K562 (cell line): Measurements from ENCODE around the gene EGFL7. TPM values are rescaled to one million over a fixed set of nuclear protein-coding genes. Genes with fewer than 3 reads are reported as not detected.

Experiments used
- ARID4B ChIP-seq: sonication (generic); formaldehyde crosslinking; IDR thresholded peaks from 2 replicates; pipeline ENCODE4 v1.8.0; 2022; ENCODE audit warnings: mild to moderate bottlenecking, missing genetic modification reagents
- E2F3 ChIP-seq: fragments of 250-450 bp; sonication (Bioruptor Pico); IDR thresholded peaks from 2 replicates; pipeline ENCODE4 v1.4.0; 2020; ENCODE audit warnings: mild to moderate bottlenecking
- ETV6 ChIP-seq, 3 experiments: fragments of 150-350 bp in 1 of 3; sonication (generic) in 1 of 3; formaldehyde crosslinking in 1 of 3; IDR thresholded peaks; 2 replicates each; pipeline versions ENCODE4 v1.6.1 to v1.8.0; 2014 to 2022; ENCODE audit warnings: borderline replicate concordance in 2 of 3, low read depth in 2 of 3, antibody characterized with exemption in 1 of 3, low read length in 1 of 3, mild to moderate bottlenecking in 1 of 3, missing genetic modification reagents in 1 of 3
- FOS ChIP-seq: IDR thresholded peaks from 3 replicates; pipeline ENCODE4 v1.6.1; 2011; ENCODE audit not compliant: insufficient read length; ENCODE audit errors: extremely low read depth
- GATA2 ChIP-seq: sonication (generic); formaldehyde crosslinking; IDR thresholded peaks from 2 replicates; pipeline ENCODE4 v1.4.0; 2020; ENCODE audit warnings: mild to moderate bottlenecking, missing genetic modification reagents
- HNRNPUL1 ChIP-seq: fragments of 200-400 bp; formaldehyde crosslinking; IDR thresholded peaks from 2 replicates; pipeline ENCODE4 v1.6.1; 2017; ENCODE audit warnings: low read length
- NCOA6 ChIP-seq: fragments of 450-650 bp; IDR thresholded peaks from 2 replicates; pipeline ENCODE4 v1.6.1; 2017; ENCODE audit warnings: mild to moderate bottlenecking
- PHB ChIP-seq: fragments of 250-450 bp; sonication (Bioruptor Pico); IDR thresholded peaks from 2 replicates; pipeline ENCODE4 v1.5.0; 2021
- PHF21A ChIP-seq: fragments of 450-650 bp; IDR thresholded peaks from 2 replicates; pipeline ENCODE4 v1.6.1; 2017; ENCODE audit warnings: low read depth, borderline replicate concordance
- PHF8 ChIP-seq: fragments of 200-600 bp; sonication (generic); IDR thresholded peaks from 2 replicates; pipeline ENCODE4 v1.6.1; 2012; ENCODE audit warnings: mixed run types, mild to moderate bottlenecking, inconsistent platforms, low read length, moderate library complexity, borderline replicate concordance
- PYGO2 ChIP-seq: fragments of 450-650 bp; IDR thresholded peaks from 2 replicates; pipeline ENCODE4 v1.6.1; 2016; ENCODE audit warnings: mild to moderate bottlenecking, missing genetic modification characterization, moderate library complexity, missing compliant biosample characterization
- SMAD4 ChIP-seq: fragments of 250-450 bp; sonication (Bioruptor Pico); conservative IDR thresholded peaks from 2 replicates; pipeline ENCODE4 v1.8.0; 2021; ENCODE audit warnings: inconsistent platforms, mild to moderate bottlenecking, moderate library complexity
- ZHX1 ChIP-seq: fragments of 150-350 bp; conservative IDR thresholded peaks from 2 replicates; pipeline ENCODE4 v1.6.1; 2014; ENCODE audit warnings: low read length
- ZKSCAN3 ChIP-seq: fragments of 250-450 bp; sonication (Bioruptor Pico); IDR thresholded peaks from 2 replicates; pipeline ENCODE4 v1.4.0; 2020
- ZNF134 ChIP-seq: fragments of 250-450 bp; sonication (Bioruptor Pico); conservative IDR thresholded peaks from 2 replicates; pipeline ENCODE4 v1.4.0; 2020
- ZNF785 ChIP-seq: fragments of 250-450 bp; sonication (Bioruptor Pico); IDR thresholded peaks from 2 replicates; pipeline ENCODE4 v1.4.0; 2020; ENCODE audit warnings: mild to moderate bottlenecking
- polyA plus RNA-seq, 8 experiments: library from polyadenylated mRNA; depleted of rRNA in 4 of 8; stranded (reverse) in 5 of 8; unstranded in 3 of 8; fragments of >200 nt; fragmentation: Nextera tagmentation in 2 of 8; fragmentation: Illumina TruSeq in 1 of 8; extraction: Ambion mirVana in 2 of 8; extraction: Trizol in 1 of 8; gene quantifications; 2 replicates each; pipeline versions ENCODE4 v1.2.1 to v1.2.3, GENCODE V29; 2011 to 2014; ENCODE audit warnings: inconsistent platforms in 1 of 8, missing spikeins in 1 of 8
- total RNA-seq, 7 experiments: library from RNA; depleted of rRNA in 6 of 7; stranded (reverse); fragments of >200 nt in 6 of 7; fragmentation: Illumina TruSeq in 2 of 7; extraction: Trizol in 2 of 7; gene quantifications; 2 replicates each; pipeline versions ENCODE4 v1.2.1 to v1.2.3, GENCODE V29; 2011 to 2021; ENCODE audit warnings: low replicate concordance in 1 of 7
- TF ChIP-seq, protein P1 (sequence below): sonication (generic); formaldehyde crosslinking; IDR thresholded peaks from 2 replicates; pipeline ENCODE4 v1.8.0; 2023; ENCODE audit warnings: mild to moderate bottlenecking, missing genetic modification reagents
- TF ChIP-seq, protein P2 (sequence below): fragments of 450-650 bp; conservative IDR thresholded peaks from 2 replicates; pipeline ENCODE4 v1.6.1; 2016; ENCODE audit warnings: missing genetic modification characterization, low read depth, mild to moderate bottlenecking, missing compliant biosample characterization, moderate library complexity

Gene EGFL7
- total and polyA plus RNA-seq, 9 of the 15 experiments (the other 6 are each of a cell fraction or from before 2014, with no cell fraction given): 1.5 to 286 (median 55.5) TPM

DNA sequence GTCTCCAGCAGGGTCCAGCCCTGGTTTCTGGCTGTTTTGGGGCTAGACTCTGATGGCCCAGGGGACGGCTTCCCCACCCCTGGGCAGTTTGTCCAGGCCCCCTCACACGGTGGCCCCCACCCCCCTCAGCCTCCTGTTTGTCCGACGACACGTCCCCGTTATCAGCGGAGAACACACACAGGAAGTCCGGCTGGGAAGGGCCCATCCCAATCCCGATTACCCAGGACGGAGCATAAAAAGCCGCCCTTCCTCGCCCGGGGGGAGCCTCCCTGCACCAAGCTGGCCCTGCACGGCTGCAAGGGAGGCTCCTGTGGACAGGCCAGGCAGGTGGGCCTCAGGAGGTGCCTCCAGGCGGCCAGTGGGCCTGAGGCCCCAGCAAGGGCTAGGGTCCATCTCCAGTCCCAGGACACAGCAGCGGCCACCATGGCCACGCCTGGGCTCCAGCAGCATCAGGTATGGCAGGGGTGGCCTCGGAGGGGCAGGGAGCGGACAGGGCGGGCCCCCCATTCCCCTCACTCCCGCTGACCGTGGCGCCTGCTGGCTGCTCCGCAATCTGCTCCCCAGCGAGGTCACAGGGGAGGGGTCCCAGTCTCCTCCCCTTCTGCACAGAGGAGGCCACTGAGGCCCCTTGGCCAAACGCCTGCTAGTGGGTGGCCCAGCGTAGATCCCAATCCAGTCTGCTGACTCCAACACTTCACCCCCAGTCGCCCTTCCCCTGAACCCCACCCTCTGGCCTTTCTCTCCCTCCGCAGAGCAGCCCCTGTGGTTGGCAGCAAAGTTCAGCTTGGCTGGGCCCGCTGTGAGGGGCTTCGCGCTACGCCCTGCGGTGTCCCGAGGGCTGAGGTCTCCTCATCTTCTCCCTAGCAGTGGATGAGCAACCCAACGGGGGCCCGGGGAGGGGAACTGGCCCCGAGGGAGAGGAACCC is at the start of gene EGFL7 (continued):
- peak; percentile 68; the same call in 1 of the 2 replicates for TF ChIP-seq ARID4B (CRISPR knock-in tag)
- TF ChIP-seq PYGO2: no peak
- 0 out of 2 replicates have a peak, but pooled peaks have one; percentile 35 for TF ChIP-seq ZHX1
- TF ChIP-seq SMAD4 (CRISPR knock-in tag): peak; percentile 84
- TF ChIP-seq, protein P1, sequence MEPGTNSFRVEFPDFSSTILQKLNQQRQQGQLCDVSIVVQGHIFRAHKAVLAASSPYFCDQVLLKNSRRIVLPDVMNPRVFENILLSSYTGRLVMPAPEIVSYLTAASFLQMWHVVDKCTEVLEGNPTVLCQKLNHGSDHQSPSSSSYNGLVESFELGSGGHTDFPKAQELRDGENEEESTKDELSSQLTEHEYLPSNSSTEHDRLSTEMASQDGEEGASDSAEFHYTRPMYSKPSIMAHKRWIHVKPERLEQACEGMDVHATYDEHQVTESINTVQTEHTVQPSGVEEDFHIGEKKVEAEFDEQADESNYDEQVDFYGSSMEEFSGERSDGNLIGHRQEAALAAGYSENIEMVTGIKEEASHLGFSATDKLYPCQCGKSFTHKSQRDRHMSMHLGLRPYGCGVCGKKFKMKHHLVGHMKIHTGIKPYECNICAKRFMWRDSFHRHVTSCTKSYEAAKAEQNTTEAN (CRISPR knock-in tag): no peak
- peak in 1 of 2 experiments; percentile 41; a peak in 2 of 4 replicates for TF ChIP-seq ETV6 (IDR thresholded peaks at IDR 0.05; ENCODE audit: borderline replicate concordance in 1 of 2, low read depth in 2 of 2, low read length in 1 of 2)
- no peak for TF ChIP-seq ETV6 (CRISPR knock-in tag; IDR thresholded peaks at IDR 0.05; ENCODE audit: borderline replicate concordance)
- TF ChIP-seq PHF8: peak; percentile 78; the same call in 1 of the 2 replicates
- TF ChIP-seq FOS: no peak
- no peak for TF ChIP-seq ZNF785 (CRISPR knock-in tag)
- no peak for TF ChIP-seq ZKSCAN3 (CRISPR knock-in tag)
- no peak for TF ChIP-seq E2F3
- peak; percentile 90 for TF ChIP-seq GATA2 (CRISPR knock-in tag)
- TF ChIP-seq PHF21A: peak; percentile 63; the same call in 1 of the 2 replicates
- TF ChIP-seq, protein P2, sequence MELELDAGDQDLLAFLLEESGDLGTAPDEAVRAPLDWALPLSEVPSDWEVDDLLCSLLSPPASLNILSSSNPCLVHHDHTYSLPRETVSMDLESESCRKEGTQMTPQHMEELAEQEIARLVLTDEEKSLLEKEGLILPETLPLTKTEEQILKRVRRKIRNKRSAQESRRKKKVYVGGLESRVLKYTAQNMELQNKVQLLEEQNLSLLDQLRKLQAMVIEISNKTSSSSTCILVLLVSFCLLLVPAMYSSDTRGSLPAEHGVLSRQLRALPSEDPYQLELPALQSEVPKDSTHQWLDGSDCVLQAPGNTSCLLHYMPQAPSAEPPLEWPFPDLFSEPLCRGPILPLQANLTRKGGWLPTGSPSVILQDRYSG (tag): no peak
- no peak for TF ChIP-seq PHB (CRISPR knock-in tag)
- TF ChIP-seq HNRNPUL1: no peak
- no peak for TF ChIP-seq NCOA6
- TF ChIP-seq ZNF134: no peak
